SU-DHL-6 (cell line): ENCODE data around the gene AGBL2.
"Not testable (repeated sequence)": the region's sequence is repeated elsewhere in the genome, so short reads cannot be mapped to it uniquely, and the experiment has no call there.

Source experiments
- CTCF ChIP-seq: fragments of 200-600 bp; sonication (generic); IDR thresholded peaks from one replicate; pipeline ENCODE4 v1.5.1; 2017; ENCODE audit warnings: antibody characterized with exemption, mild to moderate bottlenecking, low read length, moderate library complexity; ENCODE audit not compliant: insufficient read depth, poor library complexity, severe bottlenecking
- EZH2phosphoT487 ChIP-seq: fragments of 200-600 bp; sonication (generic), shearing (Covaris generic); conservative IDR thresholded peaks from 2 replicates; pipeline ENCODE4 v1.6.1; 2018; ENCODE audit warnings: mild to moderate bottlenecking, antibody characterized with exemption, low read length, moderate library complexity, mixed read lengths

- TF ChIP-seq CTCF, EZH2phosphoT487: not testable (repeated sequence)
Measured at GRCh38 chr11:47737817-47738216, 22.6 kb upstream of the AGBL2 start.
